H1 (cell line): ENCODE measurements around the gene GPS2. TPM values are rescaled to one million over a fixed set of nuclear protein-coding genes. Genes with fewer than 3 reads are reported as not detected.

Experiments used
- CTCF ChIA-PET: fragments of 300-600 bp; sonication (Branson Sonifier 250); formaldehyde crosslinking; loops from one replicate; lab custom pipeline; 2021; ENCODE audit not compliant: partially characterized antibody; lab: Charles Lee
- POLR2A ChIA-PET: fragments of 300-600 bp; sonication (Branson Sonifier 250); formaldehyde crosslinking; loops from one replicate; lab custom pipeline; 2021; ENCODE audit warnings: inconsistent platforms; ENCODE audit not compliant: partially characterized antibody; lab: Charles Lee
- DNase-seq, 2 experiments: peaks; one replicate each; pipeline versions ENCODE4 v3.0.0 to v3.0.0-alpha.2; 2010 to 2022; ENCODE audit warnings: low spot score in 2 of 2, low read depth in 1 of 2, mixed read lengths in 1 of 2
- FAIRE-seq: peaks from 2 replicates; lab custom pipeline; 2011; peaks lifted over from hg19 to GRCh38; lab: Jason Lieb, UNC
- H2AFZ ChIP-seq: 2 replicates; pipeline ENCODE4 v1.8.1; 2012; ENCODE audit warnings: low read length, inconsistent platforms
- H2AK5ac ChIP-seq: 2 replicates; pipeline ENCODE4 v1.6.1; 2013; ENCODE audit warnings: low read depth, low read length
- H2BK120ac ChIP-seq: replicated peaks from 2 replicates; pipeline ENCODE3; 2013; ENCODE audit warnings: low read depth, low read length, inconsistent platforms
- H2BK12ac ChIP-seq: 2 replicates; pipeline ENCODE4 v1.6.1; 2013; ENCODE audit warnings: low read depth, low read length
- H2BK15ac ChIP-seq: 2 replicates; pipeline ENCODE4 v1.6.1; 2013; ENCODE audit warnings: low read length
- H2BK20ac ChIP-seq: 2 replicates; pipeline ENCODE4 v1.6.1; 2013; ENCODE audit warnings: low read length
- H2BK5ac ChIP-seq: 2 replicates; pipeline ENCODE4 v1.6.1; 2013; ENCODE audit warnings: low read depth, low read length
- H3K14ac ChIP-seq: 2 replicates; pipeline ENCODE4 v1.6.1; 2013; ENCODE audit warnings: inconsistent platforms; ENCODE audit not compliant: insufficient read length
- H3K18ac ChIP-seq: 2 replicates; pipeline ENCODE4 v1.6.1; 2013; ENCODE audit warnings: low read length; ENCODE audit errors: extremely low read depth
- H3K23ac ChIP-seq: 2 replicates; pipeline ENCODE4 v1.6.1; 2013; ENCODE audit warnings: inconsistent platforms; ENCODE audit not compliant: insufficient read length
- H3K23me2 ChIP-seq: 2 replicates; pipeline ENCODE4 v1.6.1; 2013; ENCODE audit warnings: low read depth, low read length
- H3K27ac ChIP-seq: 2 replicates; pipeline ENCODE4 v1.6.1; 2011; ENCODE audit warnings: low read depth, low read length, inconsistent platforms
- H3K27me3 ChIP-seq, 4 experiments: replicated peaks in 1 of 4; 1 replicate in 1 of 4; 2 replicates in 3 of 4; pipeline versions ENCODE4 v1.6.1 to v1.8.1; 2011 to 2013; ENCODE audit warnings: low read length in 3 of 4, mild to moderate bottlenecking in 3 of 4, inconsistent platforms in 2 of 4, mixed read lengths in 2 of 4, moderate library complexity in 1 of 4; ENCODE audit not compliant: control insufficient read depth in 3 of 4, insufficient read depth in 3 of 4; ENCODE audit errors: extremely low read depth in 1 of 4
- H3K36me3 ChIP-seq, 4 experiments: 2 replicates each; pipeline versions ENCODE4 v1.6.1 to v1.8.1; 2011 to 2013; ENCODE audit warnings: mild to moderate bottlenecking in 4 of 4, low read length in 3 of 4, moderate library complexity in 2 of 4, control low read depth in 1 of 4, inconsistent platforms in 1 of 4; ENCODE audit not compliant: insufficient read depth in 4 of 4, control insufficient read depth in 2 of 4
- H3K4ac ChIP-seq: replicated peaks from 2 replicates; pipeline ENCODE3; 2013; ENCODE audit warnings: low read length, low read depth, mixed read lengths, inconsistent platforms; ENCODE audit not compliant: insufficient read length
- H3K4me1 ChIP-seq, 4 experiments: replicated peaks in 1 of 4; 1 replicate in 1 of 4; 2 replicates in 3 of 4; pipeline versions ENCODE4 v1.6.1 to v1.8.1; 2011 to 2013; ENCODE audit warnings: low read length in 3 of 4, inconsistent platforms in 2 of 4, mixed read lengths in 1 of 4; ENCODE audit not compliant: insufficient read depth in 4 of 4, control insufficient read depth in 3 of 4
- H3K4me2 ChIP-seq, 2 experiments: 2 replicates each; pipeline versions ENCODE4 v1.6.1 to v1.8.1; 2011 to 2013; ENCODE audit warnings: low read depth in 2 of 2, low read length in 2 of 2, control low read depth in 1 of 2, inconsistent platforms in 1 of 2, mild to moderate bottlenecking in 1 of 2; ENCODE audit not compliant: insufficient read depth in 1 of 2
- H3K4me3 ChIP-seq, 4 experiments: fragments of 200-600, 300-600 bp in 1 of 4; sonication (generic), shearing (Covaris generic), sonication (Bioruptor Twin) in 1 of 4; 2 replicates each; pipeline versions ENCODE4 v1.5.1 to v1.8.1; 2011 to 2016; ENCODE audit warnings: low read length in 4 of 4, low read depth in 3 of 4, control low read depth in 2 of 4, inconsistent platforms in 2 of 4, mild to moderate bottlenecking in 2 of 4, mixed read lengths in 1 of 4, moderate library complexity in 1 of 4; ENCODE audit not compliant: insufficient read depth in 2 of 4; ENCODE audit errors: extremely low read depth in 1 of 4
- H3K56ac ChIP-seq: replicated peaks from 2 replicates; pipeline ENCODE3; 2013; ENCODE audit warnings: low read depth, mild to moderate bottlenecking, mixed read lengths, low read length, inconsistent platforms; ENCODE audit not compliant: insufficient read length
- H3K79me1 ChIP-seq: 2 replicates; pipeline ENCODE4 v1.6.1; 2013; ENCODE audit warnings: low read depth, low read length, control low read depth
- H3K79me2 ChIP-seq, 2 experiments: 2 replicates each; pipeline versions ENCODE4 v1.6.1 to v1.8.1; 2012 to 2013; ENCODE audit warnings: low read length in 2 of 2, mild to moderate bottlenecking in 2 of 2, inconsistent platforms in 1 of 2; ENCODE audit not compliant: insufficient read depth in 2 of 2, control insufficient read depth in 1 of 2
- H3K9ac ChIP-seq, 4 experiments: replicated peaks in 1 of 4; 1 replicate in 1 of 4; 2 replicates in 3 of 4; pipeline versions ENCODE4 v1.6.1 to v1.8.1; 2011 to 2013; ENCODE audit warnings: low read depth in 3 of 4, low read length in 3 of 4, control low read depth in 2 of 4, mild to moderate bottlenecking in 2 of 4, moderate library complexity in 2 of 4, inconsistent platforms in 1 of 4; ENCODE audit errors: extremely low read depth in 1 of 4
- H3K9me3 ChIP-seq, 2 experiments: 2 replicates each; pipeline versions ENCODE4 v1.6.1 to v1.8.1; 2012 to 2013; ENCODE audit warnings: mild to moderate bottlenecking in 2 of 2, moderate library complexity in 2 of 2, control low read depth in 1 of 2, inconsistent platforms in 1 of 2, low read depth in 1 of 2, low read length in 1 of 2, mixed read lengths in 1 of 2; ENCODE audit not compliant: insufficient read depth in 2 of 2
- H4K20me1 ChIP-seq, 2 experiments: replicated peaks in 1 of 2; 2 replicates each; pipeline versions ENCODE3 to v1.8.1; 2011 to 2013; ENCODE audit warnings: inconsistent platforms in 2 of 2, low read length in 2 of 2, mild to moderate bottlenecking in 1 of 2; ENCODE audit not compliant: insufficient read depth in 2 of 2, control insufficient read depth in 1 of 2
- H4K5ac ChIP-seq: 2 replicates; pipeline ENCODE4 v1.6.1; 2013; ENCODE audit warnings: low read length, low read depth, mixed read lengths, inconsistent platforms; ENCODE audit not compliant: insufficient read length
- H4K8ac ChIP-seq: 2 replicates; pipeline ENCODE4 v1.8.0; 2013; ENCODE audit warnings: mild to moderate bottlenecking, moderate library complexity, low read length, inconsistent platforms; ENCODE audit not compliant: insufficient read depth; ENCODE audit errors: extremely low read depth
- H4K91ac ChIP-seq: replicated peaks from 2 replicates; pipeline ENCODE3; 2013; ENCODE audit warnings: low read length, mixed read lengths, inconsistent platforms; ENCODE audit not compliant: insufficient read length
- BRCA1 ChIP-seq: IDR thresholded peaks from 2 replicates; pipeline ENCODE4 v1.6.1; 2012; ENCODE audit warnings: low read depth, low read length, improper control_type of control experiment
- CEBPB ChIP-seq: IDR thresholded peaks from 2 replicates; pipeline ENCODE4 v1.6.1; 2012; ENCODE audit warnings: low read depth, low read length
- CHD1 ChIP-seq: IDR thresholded peaks from 2 replicates; pipeline ENCODE4 v1.6.1; 2012; ENCODE audit warnings: low read depth, low read length, improper control_type of control experiment
- CTBP2 ChIP-seq: IDR thresholded peaks from 2 replicates; pipeline ENCODE4 v1.7.0; 2011; ENCODE audit warnings: borderline replicate concordance, mild to moderate bottlenecking, moderate library complexity, mixed read lengths, low read length; ENCODE audit not compliant: insufficient read depth, insufficient read length
- E2F6 ChIP-seq: IDR thresholded peaks from 2 replicates; pipeline ENCODE4 v1.6.1; 2012; ENCODE audit warnings: inconsistent platforms
- EGR1 ChIP-seq: IDR thresholded peaks from 2 replicates; pipeline ENCODE4 v1.6.1; 2011; ENCODE audit warnings: low read depth, low read length, borderline replicate concordance
- HDAC2 ChIP-seq, 2 experiments: fragments of 300-600 bp in 1 of 2; sonication (generic) in 1 of 2; IDR thresholded peaks; 2 replicates each; pipeline ENCODE4 v1.6.1; 2011 to 2012; ENCODE audit warnings: low read depth in 2 of 2, low read length in 2 of 2, mild to moderate bottlenecking in 2 of 2, moderate library complexity in 2 of 2, borderline replicate concordance in 1 of 2, inconsistent platforms in 1 of 2
- KDM4A ChIP-seq: IDR thresholded peaks from one replicate; pipeline ENCODE4 v1.7.1; 2012; ENCODE audit warnings: low read depth, mild to moderate bottlenecking, moderate library complexity, low read length, inconsistent platforms; ENCODE audit not compliant: severe bottlenecking
- NRF1 ChIP-seq: IDR thresholded peaks from 2 replicates; pipeline ENCODE4 v1.6.1; 2011; ENCODE audit warnings: mild to moderate bottlenecking, low read depth, low read length, improper control_type of control experiment
- PHF8 ChIP-seq: fragments of 200-600 bp; sonication (generic); conservative IDR thresholded peaks from 2 replicates; pipeline ENCODE4 v1.7.1; 2012; ENCODE audit warnings: low read depth, mild to moderate bottlenecking, inconsistent platforms, low read length, moderate library complexity
- RAD21 ChIP-seq, 2 experiments: IDR thresholded peaks in 1 of 2; conservative IDR thresholded peaks in 1 of 2; 2 replicates each; pipeline ENCODE4 v1.6.1; 2011; ENCODE audit warnings: low read depth in 2 of 2, low read length in 2 of 2, improper control_type of control experiment in 1 of 2, inconsistent platforms in 1 of 2, mild to moderate bottlenecking in 1 of 2, moderate library complexity in 1 of 2
- TBP ChIP-seq: IDR thresholded peaks from 2 replicates; pipeline ENCODE4 v1.6.1; 2011; ENCODE audit warnings: low read depth, low read length, improper control_type of control experiment
- TEAD4 ChIP-seq: IDR thresholded peaks from 2 replicates; pipeline ENCODE4 v1.6.1; 2012; ENCODE audit warnings: low read depth, low read length, inconsistent platforms, mixed read lengths
- WGBS, 2 experiments: shearing (Covaris generic) in 1 of 2; methylation state at CpG; one replicate each; pipeline versions ENCODE4 v1.1.6 to v1.1.7; 2013 to 2015; ENCODE audit warnings: low lambda C conversion rate in 2 of 2, mixed read lengths in 2 of 2, inconsistent platforms in 1 of 2, low coverage in 1 of 2, missing lambda C conversion rate in 1 of 2; ENCODE audit not compliant: insufficient replicate concordance in 2 of 2, insufficient coverage in 1 of 2, insufficient read length in 1 of 2; ENCODE audit errors: extremely low coverage in 1 of 2, missing lambda C conversion rate in 1 of 2; 5-methylcytosine and 5-hydroxymethylcytosine counted together
- polyA plus RNA-seq, 7 experiments: library from polyadenylated mRNA; depleted of rRNA in 3 of 7; stranded (reverse) in 5 of 7; unstranded in 2 of 7; fragments of >200 nt in 5 of 7; fragments of 200-250 nt in 2 of 7; gene quantifications; 1 replicate in 5 of 7; 2 replicates in 1 of 7; 4 replicates in 1 of 7; pipeline versions ENCODE4 v1.2.1 to v1.2.3, GENCODE V29; 2011 to 2013; ENCODE audit warnings: missing spikeins in 2 of 7, mixed read lengths in 2 of 7
- total RNA-seq: library from RNA; stranded (reverse); fragmentation: NEBNext Ultra II Directional; extraction: Animal tissue kit (Norgen Biotek cat#: 25700); gene quantifications from 2 replicates; pipeline ENCODE4 v1.2.1, GENCODE V29; 2021

GPS2 gene
- total and polyA plus RNA-seq, 2 of the 8 experiments (the other 6 are each of a cell fraction or from before 2014, with no cell fraction given) = 67.0 to 152 TPM

GRCh38 chr17:7321466-7321865 is 6.3 kb upstream of the GPS2 start:
- no peak for DNase-seq
- H3K23ac ChIP-seq = no peak overlapping the region
- TF ChIP-seq E2F6 = no peak
- no peak for TF ChIP-seq CHD1
- TF ChIP-seq NRF1 = no peak
- TF ChIP-seq TEAD4 = no peak
- TF ChIP-seq CEBPB = no peak
- TF ChIP-seq KDM4A = no peak
- no peak for TF ChIP-seq BRCA1
- TF ChIP-seq TBP = no peak
- no peak for TF ChIP-seq HDAC2 (IDR thresholded peaks at IDR 0.05; ENCODE audit: borderline replicate concordance in 1 of 2, low read depth in 2 of 2, low read length in 2 of 2)
- TF ChIP-seq CTBP2 = no peak
- no peak for TF ChIP-seq EGR1
- TF ChIP-seq PHF8 = no peak
- no peak for TF ChIP-seq RAD21 (IDR thresholded peaks at IDR 0.05 in 1 of 2, conservative IDR thresholded peaks at IDR 0.05 in 1 of 2; ENCODE audit: low read depth in 2 of 2, low read length in 2 of 2)

More at GRCh38 chr17:7321466-7321865, 6.3 kb upstream of the GPS2 start:
- peaks cover 2 to 22% of the 10 kb centered on the region in 2 experiments for H4K20me1 ChIP-seq
- H2BK15ac ChIP-seq = no peak overlapping the region
- no peak overlapping the region for H3K4me2 ChIP-seq
- no peak overlapping the region for H4K5ac ChIP-seq
- H2BK5ac ChIP-seq = no peak overlapping the region
- H3K27ac ChIP-seq = no peak overlapping the region
- CTCF ChIA-PET = interaction anchor here (0.6 to 3.8 kb wide), 11 partner anchors 8 to 546 kb away, joined by 3 to 24 read pairs (median 5); partner anchors contain the start of genes ACAP1, KCTD11 and TMEM95
- no peaks in the 10 kb centered on the region; the same call in 1 of the 2 replicates for H3K79me1 ChIP-seq
- no peak overlapping the region; the same call in 1 of the 2 replicates for H4K8ac ChIP-seq
- H3K23me2 ChIP-seq = no peaks in the 10 kb centered on the region
- no peaks in the 10 kb centered on the region for H3K9me3 ChIP-seq
- no peak overlapping the region for H3K4me3 ChIP-seq
- no peak overlapping the region for H2BK120ac ChIP-seq
- H4K91ac ChIP-seq = no peak overlapping the region
- H2BK20ac ChIP-seq = no peak overlapping the region
- H3K9ac ChIP-seq = no peak overlapping the region
- H2BK12ac ChIP-seq = no peak overlapping the region
- WGBS, 2 experiments = 97% methylated on average over 10 of the region's 15 CpGs; no CpG with 5 or more reads in 1 of the 2 experiments
- H3K56ac ChIP-seq = no peak overlapping the region
- no peaks in the 10 kb centered on the region for H3K27me3 ChIP-seq
- H2AFZ ChIP-seq = no peak overlapping the region
- H3K4me1 ChIP-seq = no peaks in the 10 kb centered on the region
- no peak overlapping the region for H3K18ac ChIP-seq
- H2AK5ac ChIP-seq = no peak overlapping the region
- no peak for FAIRE-seq
- POLR2A ChIA-PET = interaction anchor here (0.9 to 13.4 kb wide), 4 partner anchors 8 to 107 kb away, joined by 3 to 223 read pairs (median 3); partner anchors contain the start of gene GPS2
- H3K4ac ChIP-seq = no peak overlapping the region
- no peak overlapping the region for H3K14ac ChIP-seq
- no peaks in the 10 kb centered on the region for H3K79me2 ChIP-seq
- H3K36me3 ChIP-seq = peaks cover 32 to 65% (median 54%) of the 10 kb centered on the region in 4 experiments
